ENCODE results near the gene SHISA2.

The SHISA2 gene

DNA sequence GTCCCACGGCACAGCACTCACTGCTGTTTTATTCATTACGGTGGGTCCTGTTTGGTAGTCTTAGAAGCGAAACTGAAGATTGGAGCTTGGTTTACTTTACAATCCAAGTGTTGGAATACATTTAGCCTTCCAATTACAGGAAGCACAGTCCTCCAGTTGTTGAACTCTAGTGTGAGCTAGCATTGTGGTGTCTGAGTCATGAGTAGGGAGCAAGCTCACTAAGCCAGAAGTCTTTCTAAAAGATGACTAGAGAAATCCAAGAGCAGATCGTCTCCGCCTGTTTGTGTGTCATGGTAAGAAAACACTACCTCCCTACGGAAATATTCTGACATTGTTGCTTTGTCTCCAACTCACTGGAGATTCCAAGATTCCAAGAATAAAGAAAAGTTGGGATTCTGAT is 10.1 kb upstream of the SHISA2 start:
- DNase-seq (ENCODE audit: insufficient read length) (no peak), FAIRE-seq (no peak)
- TF ChIP-seq POLR2AphosphoS5 (IDR thresholded peaks at IDR 0.05; ENCODE audit: low read depth, low read length) (no peak), POLR2A (IDR thresholded peaks at IDR 0.05; ENCODE audit: low read depth, low read length) (no peak), TAF1 (IDR thresholded peaks at IDR 0.05; ENCODE audit: borderline replicate concordance, low read depth, low read length) (no peak)

DNA sequence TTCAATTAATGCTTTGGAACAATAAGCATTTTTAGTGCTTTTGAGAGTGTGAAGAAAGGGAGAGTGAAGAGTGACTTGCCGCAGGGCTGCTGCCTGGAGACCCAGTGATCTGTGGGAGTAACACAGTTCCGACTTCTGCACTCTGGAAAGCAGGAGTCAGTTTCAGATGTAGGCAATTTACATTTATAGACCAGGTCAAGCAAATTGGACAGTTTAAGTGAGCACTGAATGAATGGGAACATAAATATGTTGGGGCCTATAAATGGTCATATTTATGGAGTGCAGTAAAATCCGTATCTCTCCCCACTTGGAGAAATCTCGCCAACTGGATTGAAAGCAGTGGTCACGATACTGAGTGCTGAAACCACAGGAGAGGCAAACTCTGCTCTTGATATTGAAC is 9.4 kb upstream of the SHISA2 start:
- FAIRE-seq (no peak), DNase-seq (ENCODE audit: insufficient read length) (no peak)
- TF ChIP-seq POLR2AphosphoS5 (IDR thresholded peaks at IDR 0.05; ENCODE audit: low read depth, low read length) (no peak), POLR2A (IDR thresholded peaks at IDR 0.05; ENCODE audit: low read depth, low read length) (no peak), TAF1 (IDR thresholded peaks at IDR 0.05; ENCODE audit: borderline replicate concordance, low read depth, low read length) (no peak)

DNA sequence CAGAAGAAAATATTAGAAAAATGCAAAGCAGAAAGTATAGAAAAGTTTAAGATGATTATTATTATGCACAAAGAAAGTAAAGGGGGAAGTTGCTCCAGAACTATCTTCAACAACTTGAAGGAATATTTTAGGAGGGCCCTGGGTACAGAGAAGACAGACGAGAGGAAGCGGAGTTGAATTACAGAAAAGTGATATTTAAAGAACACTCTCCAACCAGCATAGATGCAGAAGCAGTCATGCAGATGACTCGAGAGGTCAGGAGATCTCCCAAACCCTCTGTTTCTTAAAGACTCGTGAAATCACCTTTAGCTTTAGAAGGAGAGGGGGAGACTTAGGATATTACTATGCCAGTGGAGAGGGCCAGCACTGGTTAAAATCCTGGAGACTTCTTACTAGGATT is 8.5 kb upstream of the SHISA2 start:
- FAIRE-seq: no peak
- no peak for DNase-seq (ENCODE audit: insufficient read length)

DNA sequence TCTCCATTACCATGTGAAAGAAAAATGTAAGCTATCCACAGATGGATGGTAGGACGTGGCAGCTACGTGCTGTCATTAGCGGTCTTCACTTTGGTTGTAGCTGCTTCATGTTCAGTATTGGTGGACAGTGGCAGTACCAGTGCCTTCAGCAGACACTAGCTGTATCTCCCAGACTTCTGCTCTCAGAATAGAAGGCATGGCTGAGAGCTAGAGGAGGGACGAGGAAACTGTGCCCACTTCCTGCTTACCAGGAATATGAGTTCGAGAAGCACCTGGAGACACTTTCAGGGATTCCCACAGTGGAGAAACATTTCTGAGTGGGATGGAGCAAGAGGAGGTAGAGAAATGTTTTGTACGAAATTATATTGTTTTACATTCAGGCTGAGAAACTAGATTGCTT is 6.9 kb upstream of the SHISA2 start:
- FAIRE-seq (no peak), DNase-seq (ENCODE audit: insufficient read length) (no peak)
- TF ChIP-seq POLR2AphosphoS5 (IDR thresholded peaks at IDR 0.05; ENCODE audit: low read depth, low read length) (no peak), TAF1 (IDR thresholded peaks at IDR 0.05; ENCODE audit: borderline replicate concordance, low read depth, low read length) (no peak), POLR2A (IDR thresholded peaks at IDR 0.05; ENCODE audit: low read depth, low read length) (no peak)

More for the DNA sequence above, 8.5 kb upstream of the SHISA2 start:
- TF ChIP-seq POLR2AphosphoS5 (IDR thresholded peaks at IDR 0.05; ENCODE audit: low read depth, low read length) (no peak), TAF1 (IDR thresholded peaks at IDR 0.05; ENCODE audit: borderline replicate concordance, low read depth, low read length) (no peak), POLR2A (IDR thresholded peaks at IDR 0.05; ENCODE audit: low read depth, low read length) (no peak)

DNA sequence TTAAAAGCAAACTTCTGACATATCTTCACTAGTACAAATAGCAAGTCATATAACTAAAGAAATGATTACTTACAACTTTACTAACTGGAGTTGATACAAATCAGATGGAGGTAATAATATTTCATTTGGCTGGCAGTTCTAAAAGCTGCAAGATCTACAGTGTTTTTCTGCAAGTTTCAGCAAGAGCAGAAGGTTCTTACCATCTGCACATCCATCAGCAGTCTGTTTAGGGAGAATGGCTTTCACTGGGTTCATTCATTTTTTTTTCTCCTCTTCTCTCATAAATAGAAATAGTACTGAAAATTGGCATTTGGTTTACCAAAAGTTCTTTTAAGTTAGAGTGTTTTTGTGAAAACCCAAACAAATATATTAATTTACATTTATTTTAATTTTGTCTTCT is 3.1 kb upstream of the SHISA2 start:
- no peak for FAIRE-seq

DNA sequence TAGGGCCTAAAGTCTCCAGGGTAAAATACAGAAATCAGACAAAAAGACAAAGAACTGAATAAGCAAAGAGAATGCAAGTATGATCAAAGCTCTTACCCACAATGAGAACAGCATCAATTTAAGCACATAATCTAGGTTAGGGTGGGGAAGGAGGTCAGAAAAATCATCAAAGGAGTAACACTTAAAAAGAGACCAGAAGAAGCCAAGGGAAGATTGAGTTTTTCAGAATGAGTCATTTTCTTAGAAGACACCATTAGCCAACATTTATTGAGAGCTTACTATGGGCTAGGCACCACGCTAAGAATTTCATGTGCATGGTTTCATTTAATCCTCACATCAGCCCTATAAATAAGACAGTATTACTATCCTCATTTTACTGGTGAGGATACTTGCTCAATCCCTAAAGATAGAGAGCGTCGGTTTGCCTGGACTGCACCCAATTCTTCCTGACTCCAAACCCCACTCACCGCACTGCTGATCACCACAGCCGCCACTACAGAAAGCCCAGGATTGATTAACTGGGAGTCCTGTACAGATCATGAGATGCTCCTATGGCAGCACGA is 1.7 kb upstream of the SHISA2 start:
- DNase-seq (ENCODE audit: insufficient read length): no peak
- no peak for TF ChIP-seq TAF1 (IDR thresholded peaks at IDR 0.05; ENCODE audit: borderline replicate concordance, low read depth, low read length)
- TF ChIP-seq POLR2AphosphoS5 (IDR thresholded peaks at IDR 0.05; ENCODE audit: low read depth, low read length): no peak
- TF ChIP-seq POLR2A (IDR thresholded peaks at IDR 0.05; ENCODE audit: low read depth, low read length): no peak
- no peak for FAIRE-seq

More for the DNA sequence above, 3.1 kb upstream of the SHISA2 start:
- no peak for TF ChIP-seq POLR2A (IDR thresholded peaks at IDR 0.05; ENCODE audit: low read depth, low read length)
- TF ChIP-seq TAF1 (IDR thresholded peaks at IDR 0.05; ENCODE audit: borderline replicate concordance, low read depth, low read length): no peak
- no peak for DNase-seq (ENCODE audit: insufficient read length)

DNA sequence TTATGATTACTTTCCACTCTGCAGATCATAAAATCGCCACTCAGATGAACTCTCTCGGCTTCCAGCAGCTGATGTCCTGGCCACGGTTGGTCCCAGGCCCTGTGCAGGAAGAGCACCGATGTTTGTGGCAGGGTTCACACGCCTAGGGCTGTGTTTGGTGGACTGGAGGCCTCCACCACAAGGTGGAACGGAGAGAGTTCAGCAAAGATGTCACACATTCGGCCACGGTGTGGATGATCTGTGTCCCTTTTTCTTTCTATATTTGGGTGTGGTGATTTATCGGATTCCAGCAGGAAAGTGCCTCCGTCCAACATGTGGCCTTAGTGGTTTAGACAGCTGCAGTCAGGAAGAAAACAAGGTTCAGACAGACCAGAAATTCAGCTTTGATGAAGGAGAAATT is 521 bp upstream of the SHISA2 start:
- no peak for DNase-seq (ENCODE audit: insufficient read length)
- FAIRE-seq: no peak
- TF ChIP-seq POLR2A (IDR thresholded peaks at IDR 0.05; ENCODE audit: low read depth, low read length) (no peak), POLR2AphosphoS5 (IDR thresholded peaks at IDR 0.05; ENCODE audit: low read depth, low read length) (no peak), TAF1 (IDR thresholded peaks at IDR 0.05; ENCODE audit: borderline replicate concordance, low read depth, low read length) (no peak)

DNA sequence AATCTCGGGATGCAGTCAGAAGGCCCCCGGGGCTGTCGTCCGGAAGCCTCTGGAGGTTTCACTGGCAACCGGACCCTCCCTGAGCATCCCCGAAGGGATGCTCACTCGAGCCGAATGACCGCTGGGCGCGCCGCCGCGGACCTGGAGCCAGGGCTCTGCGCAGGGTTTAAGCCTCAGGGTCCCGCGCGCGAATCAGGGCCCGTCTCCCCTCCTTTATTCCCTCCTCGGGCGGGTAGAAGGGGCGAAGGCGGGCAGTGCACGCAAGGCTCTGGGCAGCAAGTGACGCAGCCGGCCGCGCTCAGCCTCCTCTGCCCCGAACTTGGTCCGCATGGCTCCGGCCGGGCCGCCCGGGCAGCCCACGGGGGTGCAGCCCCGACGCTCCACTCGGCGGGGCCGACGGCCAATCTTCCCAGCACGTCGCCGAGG is 572 bp downstream of the SHISA2 start:
- no peak for FAIRE-seq
- no peak for DNase-seq (ENCODE audit: insufficient read length)
- TF ChIP-seq POLR2AphosphoS5 (IDR thresholded peaks at IDR 0.05; ENCODE audit: low read depth, low read length) (no peak), TAF1 (IDR thresholded peaks at IDR 0.05; ENCODE audit: borderline replicate concordance, low read depth, low read length) (no peak), POLR2A (IDR thresholded peaks at IDR 0.05; ENCODE audit: low read depth, low read length) (no peak)

DNA sequence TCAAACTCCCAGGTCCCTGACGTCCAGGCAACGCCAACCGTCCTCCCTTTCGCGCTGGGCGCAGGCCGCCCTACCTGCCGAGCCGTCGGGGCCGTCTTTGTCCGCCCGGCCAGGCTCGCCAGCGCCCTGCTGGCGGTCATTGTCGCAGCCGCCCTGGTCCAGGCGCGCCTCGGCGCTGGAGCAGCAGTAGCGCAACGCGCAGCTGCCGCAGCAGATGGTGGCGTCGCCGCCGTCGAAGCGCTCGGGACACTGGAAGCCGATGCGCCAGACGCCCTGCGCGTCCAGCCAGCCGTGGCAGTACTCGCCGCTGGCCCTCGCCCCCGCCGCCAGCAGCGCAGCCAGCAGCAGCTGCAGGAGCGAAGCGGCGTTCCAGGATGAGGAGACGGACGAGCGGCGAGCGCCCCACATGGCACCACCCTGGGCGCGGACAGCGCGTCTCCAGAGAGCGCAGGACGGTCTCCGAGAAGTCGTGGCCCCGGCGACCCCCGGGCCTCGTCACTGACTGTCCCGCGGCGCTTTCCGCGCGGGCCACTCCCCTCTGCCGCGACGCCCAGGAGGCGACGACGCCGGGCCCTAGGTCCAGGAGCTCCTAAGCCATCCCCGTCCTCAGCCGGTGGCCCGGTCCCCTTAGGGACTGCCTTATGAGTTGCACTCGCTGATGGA is 1.1 kb downstream of the SHISA2 start:
- TF ChIP-seq POLR2AphosphoS5 (IDR thresholded peaks at IDR 0.05; ENCODE audit: low read depth, low read length) (no peak), TAF1 (IDR thresholded peaks at IDR 0.05; ENCODE audit: borderline replicate concordance, low read depth, low read length) (no peak), POLR2A (IDR thresholded peaks at IDR 0.05; ENCODE audit: low read depth, low read length) (no peak)
- no peak for DNase-seq (ENCODE audit: insufficient read length)
- FAIRE-seq: no peak

DNA sequence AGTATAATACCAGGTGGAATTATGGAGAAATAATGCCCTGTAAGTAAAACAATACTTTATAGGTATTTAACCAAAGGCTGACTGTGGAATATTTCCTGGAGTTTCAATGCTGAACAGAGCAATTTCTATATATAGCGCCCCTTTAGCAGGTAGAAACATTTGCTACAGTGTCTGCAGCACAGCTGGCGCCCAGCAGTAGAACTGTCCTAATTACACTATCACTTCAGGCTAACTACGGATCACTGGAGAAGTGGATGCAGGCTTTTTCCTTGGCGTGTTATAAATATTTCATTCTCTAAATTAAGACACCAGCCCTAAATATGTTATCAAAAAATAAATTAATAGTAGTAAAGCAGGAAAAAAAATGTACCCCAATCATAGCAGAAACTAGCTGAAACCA is 3.1 kb downstream of the SHISA2 start:
- FAIRE-seq: no peak
- no peak for DNase-seq (ENCODE audit: insufficient read length)
- no peak for TF ChIP-seq POLR2A (IDR thresholded peaks at IDR 0.05; ENCODE audit: low read depth, low read length)
- TF ChIP-seq TAF1 (IDR thresholded peaks at IDR 0.05; ENCODE audit: borderline replicate concordance, low read depth, low read length): no peak
- no peak for TF ChIP-seq POLR2AphosphoS5 (IDR thresholded peaks at IDR 0.05; ENCODE audit: low read depth, low read length)

DNA sequence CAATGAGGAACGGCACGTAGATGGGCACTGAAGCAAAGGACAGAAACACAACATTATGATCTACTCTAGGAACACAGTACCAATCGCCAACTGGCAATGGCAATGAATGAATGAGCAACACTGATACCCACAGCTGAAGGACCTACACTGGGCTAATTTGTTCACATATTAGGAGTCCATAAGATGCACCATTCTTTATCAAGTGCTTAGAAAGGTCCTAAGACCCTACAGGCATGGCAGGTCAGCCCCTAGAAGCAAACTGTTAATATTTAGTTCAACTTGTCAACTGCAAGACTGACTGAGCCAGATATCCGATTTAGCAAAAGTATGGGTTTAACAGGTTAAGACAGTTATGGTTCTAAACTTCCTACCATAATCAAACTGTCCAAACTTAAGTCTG is 4.8 kb downstream of the SHISA2 start:
- no peak for DNase-seq (ENCODE audit: insufficient read length)
- FAIRE-seq: no peak
- TF ChIP-seq TAF1 (IDR thresholded peaks at IDR 0.05; ENCODE audit: borderline replicate concordance, low read depth, low read length) (no peak), POLR2AphosphoS5 (IDR thresholded peaks at IDR 0.05; ENCODE audit: low read depth, low read length) (no peak), POLR2A (IDR thresholded peaks at IDR 0.05; ENCODE audit: low read depth, low read length) (no peak)

DNA sequence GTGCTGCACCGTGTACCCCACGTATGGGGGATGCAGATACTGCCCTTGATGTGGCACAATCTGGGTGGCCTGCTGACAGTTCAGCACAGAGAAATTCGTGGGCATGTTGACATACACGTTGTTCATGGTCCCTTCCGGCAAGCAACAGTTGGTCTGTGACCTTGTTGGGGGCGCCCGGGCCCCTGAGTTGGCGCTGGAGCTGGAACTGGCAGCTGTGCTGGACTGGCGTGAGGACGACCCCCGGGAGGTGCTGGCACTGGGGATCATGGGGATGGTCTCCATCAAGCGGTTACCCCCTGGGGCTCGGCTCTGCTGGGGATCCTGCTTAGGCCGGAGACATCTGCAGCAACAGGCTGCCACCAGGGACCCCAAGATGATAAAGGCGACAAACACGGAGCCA is 5.2 kb downstream of the SHISA2 start:
- no peak for FAIRE-seq
- TF ChIP-seq POLR2AphosphoS5 (IDR thresholded peaks at IDR 0.05; ENCODE audit: low read depth, low read length) (no peak), POLR2A (IDR thresholded peaks at IDR 0.05; ENCODE audit: low read depth, low read length) (no peak), TAF1 (IDR thresholded peaks at IDR 0.05; ENCODE audit: borderline replicate concordance, low read depth, low read length) (no peak)
- no peak for DNase-seq (ENCODE audit: insufficient read length)

Measured in GM12892 (cell line).